ENCODE results near the gene NTN3. TPM values are rescaled to one million over a fixed set of nuclear protein-coding genes. Genes with fewer than 3 reads are reported as not detected.

Gene NTN3
- total RNA-seq, 2 experiments from 2014 or later = not detected

- ATAC-seq = no peak
- no peak for DNase-seq
- no peak overlapping the region for H3K27ac Mint-ChIP-seq
- H3K4me1 Mint-ChIP-seq (ENCODE audit: low read depth) = peaks cover 35% of the 10 kb centered on the region
- CTCF ChIA-PET = no interaction called here
- TF ChIP-seq CTCF (IDR thresholded peaks at IDR 0.05) = no peak
- H3K36me3 Mint-ChIP-seq (ENCODE audit: low read depth) = peaks cover 11% of the 10 kb centered on the region
- no peaks in the 10 kb centered on the region for H3K27me3 Mint-ChIP-seq
- no peaks in the 10 kb centered on the region for H3K9me3 Mint-ChIP-seq
- intact Hi-C loops (cut with micrococcal nuclease) = no loop called here
- POLR2A ChIA-PET = interaction anchor here (1.6 kb wide), 1 partner anchor 31 kb away, joined by 5 read pairs; no protein-coding TSS in a partner anchor
- H3K4me3 Mint-ChIP-seq = no peak overlapping the region
These were observed 41.1 kb downstream of the NTN3 start for GRCh38 chr16:2511996-2512734.

GRCh38 chr16:2512735-2513404, 41.8 kb downstream of the NTN3 start:
- Mint-ChIP-seq H3K4me1 (ENCODE audit: low read depth) (peaks cover 41% of the 10 kb centered on the region), H3K4me3 (peak overlapping the region; percentile 90), H3K36me3 (ENCODE audit: low read depth) (peaks cover 11% of the 10 kb centered on the region), H3K9me3 (no peaks in the 10 kb centered on the region), H3K27ac (peak overlapping the region; percentile 78), H3K27me3 (no peaks in the 10 kb centered on the region)
- CTCF ChIA-PET = interaction anchor here (1.8 kb wide), 1 partner anchor 11 kb away, joined by 6 read pairs; no protein-coding TSS in a partner anchor
- intact Hi-C loops (cut with micrococcal nuclease) = no loop called here
- TF ChIP-seq CTCF (IDR thresholded peaks at IDR 0.05) = no peak
- DNase-seq (peak; percentile 55), ATAC-seq (peak; percentile 11)
- POLR2A ChIA-PET = interaction anchor here (0.8 to 3.7 kb wide), 8 partner anchors 11 to 156 kb away, joined by 3 to 26 read pairs (median 4); partner anchors contain the start of gene CEMP1

DNA sequence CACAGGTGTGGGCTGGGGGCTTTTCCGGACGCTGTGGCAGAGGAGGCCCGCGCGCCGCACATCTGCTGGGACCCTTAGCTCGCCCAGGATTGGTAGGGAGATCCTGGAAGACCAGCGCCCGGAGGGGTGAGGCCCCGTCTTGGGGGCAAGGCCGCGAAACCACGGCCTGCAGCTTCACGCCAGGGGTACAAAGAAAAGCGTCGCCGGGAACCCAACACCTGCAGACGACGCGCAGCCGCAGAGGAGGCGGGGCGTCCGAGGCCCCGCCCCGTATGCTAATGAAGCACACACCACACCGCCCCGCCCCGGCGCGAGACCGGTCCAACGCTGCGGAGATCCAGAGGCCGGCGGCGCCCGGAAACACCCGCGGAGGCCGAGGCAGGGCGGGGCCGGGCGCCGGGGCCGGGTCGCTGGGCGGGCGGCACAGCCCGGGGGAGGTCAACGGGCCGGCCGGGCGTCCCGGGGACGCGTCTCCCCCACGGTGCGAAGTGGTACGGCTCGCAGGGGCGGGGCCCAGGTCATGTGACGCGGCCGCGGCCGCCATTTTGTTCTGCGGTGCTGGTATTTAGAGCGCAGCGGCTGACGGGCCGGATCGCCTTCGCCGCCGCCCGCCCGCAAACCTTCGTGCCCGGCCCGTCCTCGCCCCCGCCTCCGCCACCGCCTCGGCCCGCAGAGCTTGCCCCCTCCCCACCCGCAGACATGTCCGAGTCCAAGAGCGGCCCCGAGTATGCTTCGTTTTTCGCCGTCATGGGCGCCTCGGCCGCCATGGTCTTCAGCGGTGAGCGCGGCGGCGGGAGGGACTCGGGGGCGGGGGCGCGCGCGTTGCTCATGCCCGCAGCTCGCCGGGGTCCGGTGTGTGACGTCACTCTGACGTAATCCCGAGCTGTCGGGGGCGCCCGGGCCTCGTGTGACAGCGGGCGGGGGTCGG, 42.6 kb downstream of the NTN3 start, which contains the start of gene ATP6V0C:
ATP6V0C (plus strand) TSS at position 548 of the 928 bp plus-strand sequence; CDS start at position 700, 152 bp downstream.
- no peak for TF ChIP-seq CTCF (IDR thresholded peaks at IDR 0.05)
- Mint-ChIP-seq H3K27me3 (no peaks in the 10 kb centered on the region), H3K9me3 (no peaks in the 10 kb centered on the region), H3K36me3 (ENCODE audit: low read depth) (peaks cover 11% of the 10 kb centered on the region), H3K4me3 (peak within 1 kb of the TSS; percentile 94), H3K27ac (peak within 1 kb of the TSS; percentile 96), H3K4me1 (ENCODE audit: low read depth) (peaks cover 48% of the 10 kb centered on the region)
- ChIA-PET CTCF (interaction anchor here (1.8 kb wide), 1 partner anchor 12 kb away, joined by 6 read pairs; no protein-coding TSS in a partner anchor), POLR2A (interaction anchor here (0.8 to 3.7 kb wide), 10 partner anchors 10 to 155 kb away, joined by 3 to 26 read pairs (median 3); partner anchors contain the start of gene CEMP1)
- intact Hi-C loops (cut with micrococcal nuclease) = no loop called here
- peak; percentile 93 for DNase-seq
- peak; percentile 89 for ATAC-seq

- CTCF ChIA-PET = interaction anchor here (1.0 to 1.8 kb wide), 2 partner anchors 13 kb away, joined by 4 to 6 read pairs; no protein-coding TSS in a partner anchor
- ATAC-seq (peak; percentile 4), DNase-seq (peak; percentile 51)
- H3K4me1 Mint-ChIP-seq (ENCODE audit: low read depth) = peaks cover 53% of the 10 kb centered on the region
- no peaks in the 10 kb centered on the region for H3K9me3 Mint-ChIP-seq
- H3K4me3 Mint-ChIP-seq = peak overlapping the region; percentile 94
- no peaks in the 10 kb centered on the region for H3K27me3 Mint-ChIP-seq
- H3K36me3 Mint-ChIP-seq (ENCODE audit: low read depth) = peaks cover 11% of the 10 kb centered on the region
- POLR2A ChIA-PET = interaction anchor here (0.9 to 3.7 kb wide), 8 partner anchors 10 to 360 kb away, joined by 3 to 26 read pairs (median 4); partner anchors contain the start of genes CEMP1, ECI1 and TRAF7
- no peak for TF ChIP-seq CTCF (IDR thresholded peaks at IDR 0.05)
- peak overlapping the region; percentile 96 for H3K27ac Mint-ChIP-seq
- intact Hi-C loops (cut with micrococcal nuclease) = no loop called here
These were observed 43.5 kb downstream of the NTN3 start for GRCh38 chr16:2514333-2515179.
